Duodenal mucosa (tissue), 2 donors: ENCODE results near the gene ANKS1A.

ENCODE experiments used
- H3K27ac ChIP-seq: one replicate; pipeline ENCODE4 v1.7.0; 2013; ENCODE audit warnings: low read depth, low read length
- H3K27me3 ChIP-seq, 2 donors: one replicate each; pipeline ENCODE4 v1.7.0; 2013; ENCODE audit warnings: low read length in 2 of 2, control low read depth in 1 of 2; ENCODE audit not compliant: insufficient read depth in 2 of 2, control insufficient read depth in 1 of 2
- H3K36me3 ChIP-seq, 2 donors: one replicate each; pipeline ENCODE4 v1.7.0; 2013; ENCODE audit warnings: low read length in 2 of 2, control low read depth in 1 of 2; ENCODE audit not compliant: insufficient read depth in 2 of 2, control insufficient read depth in 1 of 2
- H3K4me1 ChIP-seq, 2 donors: one replicate each; pipeline ENCODE4 v1.7.0; 2013; ENCODE audit warnings: low read length in 2 of 2, control low read depth in 1 of 2; ENCODE audit not compliant: insufficient read depth in 2 of 2, control insufficient read depth in 1 of 2
- H3K4me3 ChIP-seq, 2 donors: one replicate each; pipeline ENCODE4 v1.7.0; 2013; ENCODE audit warnings: low read length in 2 of 2, low read depth in 1 of 2
- H3K9ac ChIP-seq, 2 donors: one replicate each; pipeline ENCODE4 v1.7.0; 2013; ENCODE audit warnings: low read length in 2 of 2, low read depth in 1 of 2
- H3K9me3 ChIP-seq, 2 donors: one replicate each; pipeline ENCODE4 v1.7.0; 2013; ENCODE audit warnings: low read length in 2 of 2, control low read depth in 1 of 2; ENCODE audit not compliant: control insufficient read depth in 1 of 2

Gene ANKS1A

DNA sequence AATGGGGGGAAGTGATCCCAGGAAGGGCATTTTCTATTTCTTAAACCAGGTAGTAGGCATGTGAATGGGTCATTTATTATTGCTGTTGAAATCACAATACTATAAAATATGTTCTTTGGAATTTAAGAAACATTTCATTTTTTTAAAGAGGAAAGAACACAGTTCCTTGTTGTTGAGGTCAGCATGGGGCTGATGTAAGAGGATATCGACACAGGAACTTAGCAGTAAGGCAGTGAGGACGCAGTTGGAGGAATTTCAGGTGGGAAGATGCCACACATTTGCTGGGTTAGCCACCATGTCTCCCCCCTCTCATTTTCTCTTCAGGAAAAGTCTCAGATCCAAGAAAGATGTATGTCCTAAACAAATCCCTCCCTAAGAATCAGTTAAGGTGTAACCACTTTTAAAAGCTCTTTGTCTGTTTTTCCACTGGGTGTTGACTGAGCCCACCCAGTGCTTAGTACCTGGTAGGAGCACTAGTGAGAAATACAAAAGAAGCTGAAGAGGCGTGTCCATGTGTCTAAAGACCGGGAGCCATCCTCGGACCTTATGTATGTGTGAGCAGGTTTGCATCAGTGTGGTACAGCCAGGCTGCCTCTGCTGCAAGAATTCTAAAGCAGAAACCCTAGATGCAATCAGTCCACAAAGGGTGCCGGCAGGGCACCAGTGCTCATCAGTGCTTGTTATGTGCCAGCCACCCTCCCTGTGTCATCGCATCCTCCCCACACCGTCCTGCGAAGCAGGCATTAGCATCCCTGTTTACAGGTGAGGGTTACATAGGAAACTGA, 153.2 kb downstream of the ANKS1A start:
- peaks cover 7 to 18% of the 10 kb centered on the region in 2 donors for H3K36me3 ChIP-seq
- no peaks in the 10 kb centered on the region for H3K9me3 ChIP-seq
- H3K9ac ChIP-seq, result no peak overlapping the region
- no peak overlapping the region for H3K4me3 ChIP-seq
- H3K27ac ChIP-seq, result no peak overlapping the region
- no peaks in the 10 kb centered on the region for H3K27me3 ChIP-seq
- peaks cover 31 to 44% of the 10 kb centered on the region in 2 donors for H3K4me1 ChIP-seq

DNA sequence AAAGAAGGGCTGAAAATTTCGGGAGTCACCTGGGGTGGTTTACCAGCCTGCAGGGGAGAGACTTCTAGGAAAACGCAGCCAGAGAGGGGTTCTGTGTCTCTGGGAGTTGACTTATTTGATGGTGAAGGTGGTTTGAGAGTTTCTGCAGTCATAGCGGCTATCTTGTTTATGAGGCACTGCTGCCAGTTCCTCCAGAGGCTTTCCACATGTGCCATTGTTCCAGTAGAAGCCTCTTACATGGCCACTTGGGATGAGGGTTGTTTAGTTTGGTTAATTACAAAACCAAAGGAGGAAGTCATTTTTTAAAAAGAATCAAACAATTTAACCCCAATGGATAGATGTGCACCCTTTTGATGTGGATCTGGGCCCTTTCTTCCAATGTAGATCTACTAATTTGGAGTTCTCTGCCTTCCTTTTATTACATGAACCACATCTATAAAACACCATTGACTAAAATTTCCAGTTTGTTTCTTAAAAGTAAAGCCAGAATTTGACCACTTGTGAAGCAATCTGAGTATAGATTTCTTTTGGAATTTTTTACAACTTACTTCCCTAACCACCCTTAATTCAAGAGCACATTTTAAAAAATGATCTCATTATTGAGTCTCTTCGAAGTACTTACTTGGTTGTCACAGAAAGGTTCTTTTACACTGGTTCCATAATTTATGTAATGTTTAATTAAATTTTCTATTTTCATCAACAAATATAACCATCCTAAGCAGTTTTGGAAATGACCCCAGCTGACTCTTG, 154.5 kb downstream of the ANKS1A start:
- Histone ChIP-seq H3K27me3 (no peaks in the 10 kb centered on the region), H3K4me3 (no peak overlapping the region), H3K9me3 (no peaks in the 10 kb centered on the region), H3K4me1 (peaks cover 44 to 55% of the 10 kb centered on the region in 2 donors), H3K36me3 (peaks cover 7 to 15% of the 10 kb centered on the region in 2 donors), H3K9ac (no peak overlapping the region), H3K27ac (no peak overlapping the region)

DNA sequence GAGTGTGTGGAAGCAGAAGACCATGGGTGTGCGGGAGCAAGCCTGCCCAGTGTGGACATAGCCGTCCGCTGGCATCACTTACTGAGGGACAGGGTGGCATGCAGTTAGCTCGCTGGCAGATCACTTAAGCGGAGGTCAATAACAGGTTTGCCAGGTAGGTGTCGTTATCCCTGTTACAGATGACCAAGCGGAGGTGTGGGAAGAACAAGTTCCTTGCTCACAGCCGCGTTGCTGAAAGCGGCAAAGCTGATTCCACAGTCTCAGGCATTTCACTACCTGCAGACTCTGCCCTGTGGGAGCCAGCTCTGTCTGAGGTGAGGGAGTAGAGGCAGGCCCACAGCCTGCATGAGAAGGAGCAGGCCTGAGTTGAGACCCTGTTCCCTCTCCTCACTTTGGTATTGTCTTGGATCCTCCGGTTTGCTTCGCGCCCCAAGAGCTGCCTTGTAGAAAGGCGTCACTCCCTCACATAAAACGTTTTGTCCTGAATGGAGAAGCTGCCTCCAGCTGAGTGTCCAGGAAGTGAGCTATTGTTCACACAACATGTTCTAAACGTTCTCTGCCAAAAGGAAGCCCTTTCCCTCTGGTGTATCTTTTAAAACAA, 155.2 kb downstream of the ANKS1A start:
- peak overlapping the region; percentile 60 for H3K27ac ChIP-seq
- no peaks in the 10 kb centered on the region for H3K27me3 ChIP-seq
- H3K4me1 ChIP-seq, result peaks cover 51 to 62% of the 10 kb centered on the region in 2 donors
- no peak overlapping the region for H3K9ac ChIP-seq
- no peaks in the 10 kb centered on the region for H3K9me3 ChIP-seq
- H3K4me3 ChIP-seq, result no peak overlapping the region
- peaks cover 7 to 21% of the 10 kb centered on the region in 2 donors for H3K36me3 ChIP-seq

DNA sequence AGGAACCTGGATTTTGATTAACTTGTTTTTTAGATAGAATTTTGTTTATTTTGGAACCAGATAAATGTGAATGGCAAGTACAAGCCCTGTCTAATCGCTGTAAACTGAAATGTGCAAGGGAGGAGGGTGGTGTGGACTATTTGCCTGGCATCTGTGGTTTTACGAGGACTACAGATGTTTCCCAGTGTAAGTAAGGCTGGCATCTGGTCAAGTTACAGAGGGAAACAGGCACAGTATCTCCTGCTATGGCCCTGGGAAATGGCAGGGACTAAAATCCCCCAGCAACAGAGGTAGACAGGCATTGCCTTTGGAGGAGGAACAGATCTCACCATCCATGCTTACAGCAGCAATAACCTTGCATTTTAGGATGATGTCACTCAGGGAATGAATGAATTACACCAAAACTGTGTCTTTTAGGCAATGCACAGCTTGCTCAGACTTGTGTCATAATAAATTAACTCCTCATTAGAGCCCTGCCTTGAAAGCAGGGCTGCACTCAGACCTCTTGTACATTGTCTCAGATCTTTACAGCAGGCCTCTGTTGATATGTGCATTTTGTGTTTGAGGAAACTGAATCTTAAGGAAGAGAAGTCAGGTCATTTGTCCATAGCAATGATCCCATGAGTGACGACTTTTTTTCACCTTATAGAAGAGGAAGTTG, 155.8 kb downstream of the ANKS1A start:
- Histone ChIP-seq H3K27me3 (no peaks in the 10 kb centered on the region), H3K36me3 (peaks cover 7 to 21% of the 10 kb centered on the region in 2 donors), H3K9me3 (no peaks in the 10 kb centered on the region), H3K9ac (no peak overlapping the region), H3K4me1 (peaks cover 57 to 68% of the 10 kb centered on the region in 2 donors), H3K4me3 (no peak overlapping the region), H3K27ac (peak overlapping the region; percentile 28)

DNA sequence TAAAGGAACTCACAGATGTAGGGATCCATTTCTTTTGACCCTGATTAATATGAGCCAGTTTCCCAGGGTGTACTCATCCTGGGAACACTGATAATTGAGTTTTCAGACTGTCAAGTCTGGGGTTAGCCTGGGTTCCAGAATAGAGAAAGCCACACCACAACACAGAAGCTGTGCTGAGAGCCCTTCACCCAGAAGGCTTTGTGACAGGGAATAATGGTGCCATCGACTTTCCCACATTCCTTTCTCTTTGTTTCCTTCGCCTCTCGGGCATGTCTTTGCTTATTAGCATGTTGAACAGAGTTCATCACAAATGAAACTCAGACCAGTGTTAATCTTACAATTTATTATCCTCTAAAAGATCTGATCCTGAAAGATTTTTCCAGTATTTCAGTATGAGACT, 157.0 kb downstream of the ANKS1A start:
- Histone ChIP-seq H3K4me1 (peaks cover 64 to 78% of the 10 kb centered on the region in 2 donors), H3K9me3 (no peaks in the 10 kb centered on the region), H3K27me3 (no peaks in the 10 kb centered on the region), H3K4me3 (no peak overlapping the region), H3K36me3 (peaks cover 10 to 27% of the 10 kb centered on the region in 2 donors), H3K9ac (peak overlapping the region in 1 of 2 donors; percentile 1), H3K27ac (no peak overlapping the region)

DNA sequence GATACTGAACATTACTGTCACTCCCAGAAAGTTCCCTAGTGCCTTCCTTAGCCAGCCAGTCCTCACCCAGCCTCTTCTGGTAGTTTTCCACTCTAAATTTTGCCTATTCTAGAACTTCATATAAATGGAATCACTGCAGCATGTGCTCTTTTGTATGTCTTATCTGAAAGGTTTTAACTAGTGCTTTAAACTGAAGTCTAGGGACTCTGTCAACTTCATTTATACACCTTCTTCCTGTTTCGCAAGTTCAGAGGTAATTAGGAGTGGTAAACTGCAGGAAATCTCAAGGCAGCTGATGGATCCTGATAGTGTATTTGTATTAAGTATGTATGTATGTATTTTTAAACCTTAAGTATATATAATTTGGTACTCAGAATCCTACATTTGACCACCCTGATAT, 157.8 kb downstream of the ANKS1A start:
- Histone ChIP-seq H3K4me1 (peaks cover 64 to 78% of the 10 kb centered on the region in 2 donors), H3K27me3 (no peaks in the 10 kb centered on the region), H3K27ac (peak overlapping the region; percentile 6), H3K4me3 (no peak overlapping the region), H3K9ac (no peak overlapping the region), H3K36me3 (peaks cover 10 to 27% of the 10 kb centered on the region in 2 donors), H3K9me3 (no peaks in the 10 kb centered on the region)

DNA sequence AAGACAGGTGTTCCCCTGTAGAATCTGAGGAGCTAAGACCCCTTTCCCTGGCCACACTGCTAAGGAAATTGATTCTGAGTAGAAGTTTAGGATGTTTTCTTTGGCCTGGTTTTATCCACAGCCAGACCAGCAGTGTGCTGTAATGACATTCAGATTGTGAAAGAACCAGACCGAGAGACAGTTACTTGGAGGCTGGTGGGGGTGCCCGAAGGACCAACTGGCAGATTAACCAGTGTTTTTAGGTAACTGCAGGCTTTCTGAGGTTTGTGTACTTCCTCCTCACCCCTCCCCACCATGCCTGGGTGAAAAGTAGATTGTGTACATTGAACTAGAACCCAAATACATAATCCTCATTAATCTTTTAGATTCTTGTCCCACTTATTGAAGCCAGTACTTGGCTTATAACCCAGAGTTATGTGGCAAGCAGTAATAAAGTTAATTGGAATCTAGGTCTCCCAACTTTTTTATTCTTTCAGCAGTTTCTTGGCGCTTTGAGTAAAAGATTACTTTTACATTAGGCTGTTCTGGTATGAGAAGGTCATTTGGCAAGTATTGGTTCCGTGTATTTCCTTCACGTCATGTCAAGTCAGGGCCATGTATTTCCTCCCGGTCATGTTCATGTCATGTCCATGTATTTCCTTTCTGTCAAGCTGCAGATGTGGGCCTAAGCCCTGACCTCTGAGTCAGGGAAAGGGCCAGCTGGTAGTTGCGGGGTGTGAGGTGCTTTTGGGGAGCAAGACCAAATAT, 158.4 kb downstream of the ANKS1A start:
- peaks cover 64 to 78% of the 10 kb centered on the region in 2 donors for H3K4me1 ChIP-seq
- H3K27me3 ChIP-seq, result no peaks in the 10 kb centered on the region

DNA sequence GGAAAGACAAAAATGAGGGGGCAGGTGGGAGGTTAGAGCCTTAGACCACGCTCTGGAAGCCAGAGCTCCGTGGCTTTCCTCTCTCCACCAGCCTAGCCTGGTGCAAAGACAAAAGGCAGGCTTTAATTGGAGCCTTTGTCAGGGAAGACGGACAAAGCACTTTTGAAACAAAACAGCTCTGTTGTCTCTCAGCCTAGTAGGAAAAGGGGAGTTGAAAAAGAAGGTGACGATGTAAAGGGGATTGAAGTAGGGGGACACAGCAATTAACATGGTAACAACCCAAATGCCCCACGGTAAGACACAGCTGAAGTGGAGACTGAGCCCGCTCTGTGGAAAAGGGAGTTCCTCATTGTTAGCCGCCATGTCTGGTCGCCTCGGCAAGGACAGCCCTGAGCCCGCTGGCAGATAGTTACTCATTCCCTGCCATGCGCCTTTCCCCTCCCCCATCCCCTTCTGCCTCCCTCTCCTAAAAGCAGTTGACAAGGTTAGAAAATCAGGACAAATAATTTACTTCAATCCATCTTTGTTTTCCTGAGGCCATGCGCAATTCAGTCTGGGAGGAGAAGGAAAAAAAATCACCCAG, 159.1 kb downstream of the ANKS1A start:
- Histone ChIP-seq H3K9me3 (no peaks in the 10 kb centered on the region), H3K36me3 (peaks cover 8 to 16% of the 10 kb centered on the region in 2 donors), H3K4me1 (peaks cover 63 to 74% of the 10 kb centered on the region in 2 donors), H3K27me3 (no peaks in the 10 kb centered on the region), H3K4me3 (peak overlapping the region in 1 of 2 donors; percentile 27), H3K27ac (peak overlapping the region; percentile 23), H3K9ac (peak overlapping the region in 1 of 2 donors; percentile 33)

More for the DNA sequence above, 158.4 kb downstream of the ANKS1A start:
- no peak overlapping the region for H3K9ac ChIP-seq
- H3K9me3 ChIP-seq, result no peaks in the 10 kb centered on the region
- peak overlapping the region; percentile 23 for H3K27ac ChIP-seq
- peaks cover 8 to 22% of the 10 kb centered on the region in 2 donors for H3K36me3 ChIP-seq
- H3K4me3 ChIP-seq, result peak overlapping the region in 1 of 2 donors; percentile 27

DNA sequence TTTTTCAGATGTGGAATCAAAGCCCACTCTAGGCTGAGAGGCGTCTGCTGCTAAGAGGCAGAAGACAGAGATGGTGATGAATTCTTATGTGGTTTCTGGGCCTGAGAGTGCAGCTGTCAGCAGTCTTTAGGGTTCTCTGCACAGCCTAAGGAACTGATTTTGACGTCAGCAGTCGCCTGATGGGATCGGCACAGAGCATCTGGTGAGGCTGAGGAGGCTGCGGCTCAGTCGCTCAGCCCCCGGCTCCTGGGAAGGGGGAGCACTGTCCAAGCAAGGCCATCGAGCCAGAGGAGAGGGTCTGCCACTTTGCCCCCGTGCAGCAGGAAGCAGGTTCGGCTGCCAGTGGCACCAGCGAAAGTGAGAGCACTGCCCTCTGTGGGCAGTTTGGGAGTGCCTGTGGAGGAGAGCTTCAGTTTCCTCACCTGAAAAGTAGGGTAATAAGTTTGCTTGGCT, 159.6 kb downstream of the ANKS1A start:
- peaks cover 9 to 18% of the 10 kb centered on the region in 2 donors for H3K36me3 ChIP-seq
- H3K4me1 ChIP-seq, result peaks cover 60 to 69% of the 10 kb centered on the region in 2 donors
- H3K27me3 ChIP-seq, result no peaks in the 10 kb centered on the region
- H3K4me3 ChIP-seq, result no peak overlapping the region
- peak overlapping the region in 1 of 2 donors; percentile 33 for H3K9ac ChIP-seq
- peak overlapping the region; percentile 54 for H3K27ac ChIP-seq
- H3K9me3 ChIP-seq, result no peaks in the 10 kb centered on the region
